Tibial nerve (tissue), 4 donors: ENCODE measurements around the gene TOR4A.

Source experiments
- EP300 ChIP-seq, 2 donors: sonication (generic); formaldehyde crosslinking; IDR thresholded peaks; one replicate each; pipeline ENCODE4 v1.6.1; 2017; ENCODE audit warnings: antibody characterized with exemption in 2 of 2, mild to moderate bottlenecking in 1 of 2
- POLR2A ChIP-seq, 2 donors: fragments of 450-650 bp; IDR thresholded peaks; one replicate each; pipeline ENCODE4 v1.6.1; 2017; ENCODE audit warnings: antibody characterized with exemption in 2 of 2, mild to moderate bottlenecking in 2 of 2, moderate library complexity in 2 of 2
- TF ChIP-seq, protein P1 (sequence below), 5 experiments: fragments of 200-600 bp in 3 of 5; fragments of 450-650 bp in 2 of 5; sonication (generic) in 3 of 5; IDR thresholded peaks; one replicate each; pipeline ENCODE4 v1.5.1; 2016 to 2019; ENCODE audit warnings: antibody characterized with exemption in 5 of 5, mild to moderate bottlenecking in 3 of 5, moderate library complexity in 2 of 5

- TF ChIP-seq, protein P1, sequence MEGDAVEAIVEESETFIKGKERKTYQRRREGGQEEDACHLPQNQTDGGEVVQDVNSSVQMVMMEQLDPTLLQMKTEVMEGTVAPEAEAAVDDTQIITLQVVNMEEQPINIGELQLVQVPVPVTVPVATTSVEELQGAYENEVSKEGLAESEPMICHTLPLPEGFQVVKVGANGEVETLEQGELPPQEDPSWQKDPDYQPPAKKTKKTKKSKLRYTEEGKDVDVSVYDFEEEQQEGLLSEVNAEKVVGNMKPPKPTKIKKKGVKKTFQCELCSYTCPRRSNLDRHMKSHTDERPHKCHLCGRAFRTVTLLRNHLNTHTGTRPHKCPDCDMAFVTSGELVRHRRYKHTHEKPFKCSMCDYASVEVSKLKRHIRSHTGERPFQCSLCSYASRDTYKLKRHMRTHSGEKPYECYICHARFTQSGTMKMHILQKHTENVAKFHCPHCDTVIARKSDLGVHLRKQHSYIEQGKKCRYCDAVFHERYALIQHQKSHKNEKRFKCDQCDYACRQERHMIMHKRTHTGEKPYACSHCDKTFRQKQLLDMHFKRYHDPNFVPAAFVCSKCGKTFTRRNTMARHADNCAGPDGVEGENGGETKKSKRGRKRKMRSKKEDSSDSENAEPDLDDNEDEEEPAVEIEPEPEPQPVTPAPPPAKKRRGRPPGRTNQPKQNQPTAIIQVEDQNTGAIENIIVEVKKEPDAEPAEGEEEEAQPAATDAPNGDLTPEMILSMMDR (IDR thresholded peaks at IDR 0.05) = no peak
- TF ChIP-seq EP300 (IDR thresholded peaks at IDR 0.05) (no peak), POLR2A (IDR thresholded peaks at IDR 0.05) (no peak)
Measured at GRCh38 chr9:137268538-137269201, 8.9 kb upstream of the TOR4A start.
